SK-N-SH (cell line): ENCODE results near the gene PLK3. TPM values are rescaled to one million over a fixed set of nuclear protein-coding genes. Genes with fewer than 3 reads are reported as not detected.

Experiments used
- CTCF ChIA-PET: fragments of 300-600, 350-600 bp; formaldehyde crosslinking; extraction: SDS; loops from one replicate; lab custom pipeline; 2021; lab: Yijun Ruan, JAX
- POLR2A ChIA-PET: fragments of 350-600 bp; sonication (Branson Sonifier 250); formaldehyde crosslinking; extraction: SDS; loops from one replicate; lab custom pipeline; 2020; ENCODE audit warnings: antibody characterized with exemption, inconsistent platforms; lab: Yijun Ruan, JAX
- DNase-seq: peaks from one replicate; pipeline ENCODE4 v3.0.0; 2012
- H2AFZ ChIP-seq: fragments of 200-600 bp; sonication (generic); 2 replicates; pipeline ENCODE4 v1.8.1; 2016; ENCODE audit warnings: antibody characterized with exemption, mild to moderate bottlenecking, low read depth
- H3F3A ChIP-seq: fragments of 200-600 bp; sonication (generic); replicated peaks from 2 replicates; pipeline ENCODE3; 2016; ENCODE audit warnings: antibody characterized with exemption, mild to moderate bottlenecking; ENCODE audit not compliant: insufficient read depth
- H3K27ac ChIP-seq, 2 experiments: fragments of 200-500 bp in 1 of 2; fragments of 200-600 bp in 1 of 2; sonication (Bioruptor generic) in 1 of 2; sonication (generic), shearing (Covaris generic) in 1 of 2; 2 replicates each; pipeline versions ENCODE4 v1.5.1 to v1.6.1; 2014 to 2016; ENCODE audit warnings: low read depth in 2 of 2, inconsistent platforms in 1 of 2, low read length in 1 of 2, mild to moderate bottlenecking in 1 of 2, mixed read lengths in 1 of 2
- H3K27me3 ChIP-seq: fragments of 200-600 bp; sonication (generic), shearing (Covaris generic); 2 replicates; pipeline ENCODE4 v1.6.1; 2016; ENCODE audit warnings: mixed run types; ENCODE audit not compliant: insufficient read depth
- H3K36me3 ChIP-seq, 2 experiments: fragments of 200-500 bp in 1 of 2; fragments of 200-600 bp in 1 of 2; sonication (Bioruptor generic) in 1 of 2; sonication (generic) in 1 of 2; replicated peaks in 1 of 2; 2 replicates each; pipeline versions ENCODE3 to v1.5.1; 2014 to 2016; ENCODE audit warnings: low read length in 1 of 2, mild to moderate bottlenecking in 1 of 2; ENCODE audit not compliant: insufficient read depth in 2 of 2, control insufficient read depth in 1 of 2
- H3K4me1 ChIP-seq, 2 experiments: fragments of 200-500 bp in 1 of 2; fragments of 200-600 bp in 1 of 2; sonication (Bioruptor generic) in 1 of 2; sonication (generic), shearing (Covaris generic) in 1 of 2; 2 replicates each; pipeline versions ENCODE4 v1.5.1 to v1.6.1; 2014 to 2016; ENCODE audit warnings: low read depth in 1 of 2, low read length in 1 of 2, mixed run types in 1 of 2; ENCODE audit not compliant: insufficient read depth in 2 of 2, control insufficient read depth in 1 of 2
- H3K4me2 ChIP-seq: fragments of 200-600 bp; sonication (generic), shearing (Covaris generic); 2 replicates; pipeline ENCODE4 v1.6.1; 2017; ENCODE audit warnings: mixed run types
- H3K4me3 ChIP-seq, 2 experiments: fragments of 200-500 bp in 1 of 2; fragments of 200-600 bp in 1 of 2; sonication (Bioruptor generic) in 1 of 2; sonication (generic), shearing (Covaris generic) in 1 of 2; 2 replicates each; pipeline versions ENCODE4 v1.5.1 to v1.8.1; 2014 to 2016; ENCODE audit warnings: low read depth in 2 of 2, inconsistent platforms in 1 of 2, low read length in 1 of 2, mild to moderate bottlenecking in 1 of 2, mixed read lengths in 1 of 2, moderate library complexity in 1 of 2
- H3K79me2 ChIP-seq: fragments of 200-600 bp; sonication (generic); 2 replicates; pipeline ENCODE4 v1.8.1; 2017; ENCODE audit warnings: mild to moderate bottlenecking; ENCODE audit not compliant: insufficient read depth
- H3K9ac ChIP-seq: fragments of 200-600 bp; sonication (generic); 2 replicates; pipeline ENCODE4 v1.6.1; 2017; ENCODE audit warnings: mixed run types
- H3K9me2 ChIP-seq: fragments of 200-600 bp; sonication (generic); 2 replicates; pipeline ENCODE4 v1.6.1; 2017; ENCODE audit warnings: mixed run types
- H3K9me3 ChIP-seq: fragments of 200-600 bp; sonication (generic); 2 replicates; pipeline ENCODE4 v1.6.1; 2017; ENCODE audit warnings: mixed run types, mild to moderate bottlenecking, moderate library complexity
- H4K20me1 ChIP-seq: fragments of 200-600 bp; sonication (generic); 2 replicates; pipeline ENCODE4 v1.6.1; 2017; ENCODE audit warnings: mild to moderate bottlenecking, mixed run types; ENCODE audit not compliant: insufficient read depth
- FOSL2 ChIP-seq: IDR thresholded peaks from 2 replicates; pipeline ENCODE4 v1.4.0; 2012; ENCODE audit warnings: low read depth, mild to moderate bottlenecking, moderate library complexity, borderline replicate concordance
- FOXJ3 ChIP-seq: sonication (generic); formaldehyde crosslinking; IDR thresholded peaks from 2 replicates; pipeline ENCODE4 v1.5.1; 2020; ENCODE audit warnings: mild to moderate bottlenecking, missing genetic modification reagents
- FOXM1 ChIP-seq: IDR thresholded peaks from 2 replicates; pipeline ENCODE4 v1.4.0; 2012; ENCODE audit warnings: low read depth, mild to moderate bottlenecking
- NFIC ChIP-seq: IDR thresholded peaks from 2 replicates; pipeline ENCODE4 v1.4.0; 2012; ENCODE audit warnings: borderline replicate concordance
- RFX5 ChIP-seq: IDR thresholded peaks from 2 replicates; pipeline ENCODE4 v1.6.1; 2012; ENCODE audit warnings: mild to moderate bottlenecking, improper control_type of control experiment, low read length
- TAF1 ChIP-seq: IDR thresholded peaks from 2 replicates; pipeline ENCODE4 v1.6.1; 2012; ENCODE audit warnings: low read depth, mild to moderate bottlenecking, low read length, moderate library complexity, borderline replicate concordance
- TCF12 ChIP-seq: IDR thresholded peaks from 2 replicates; pipeline ENCODE4 v1.4.0; 2012
- TEAD4 ChIP-seq: IDR thresholded peaks from 2 replicates; pipeline ENCODE4 v1.4.0; 2012; ENCODE audit warnings: mild to moderate bottlenecking, borderline replicate concordance; ENCODE audit not compliant: insufficient read depth
- YY1 ChIP-seq: IDR thresholded peaks from 2 replicates; pipeline ENCODE4 v1.4.0; 2012; ENCODE audit warnings: low read depth, mild to moderate bottlenecking
- WGBS: methylation state at CpG from one replicate; pipeline ENCODE4 v1.1.6; 2017; ENCODE audit warnings: low lambda C conversion rate; 5-methylcytosine and 5-hydroxymethylcytosine counted together
- polyA plus RNA-seq, 3 experiments: library from polyadenylated mRNA; depleted of rRNA; stranded (reverse); fragments of >200 nt; gene quantifications; 2 replicates each; pipeline ENCODE4 v1.2.3, GENCODE V29; 2012
- TF ChIP-seq, protein P1 (sequence below): fragments of 200-600 bp; sonication (generic); IDR thresholded peaks from 2 replicates; pipeline ENCODE4 v1.6.1; 2017; ENCODE audit warnings: antibody characterized with exemption, mild to moderate bottlenecking, moderate library complexity
- TF ChIP-seq, protein P2 (sequence below): IDR thresholded peaks from 2 replicates; pipeline ENCODE4 v1.4.0; 2012; ENCODE audit warnings: low read depth
- TF ChIP-seq, protein P3 (sequence below): IDR thresholded peaks from 2 replicates; pipeline ENCODE4 v1.6.1; 2012; ENCODE audit warnings: mild to moderate bottlenecking, low read depth, low read length, moderate library complexity
- TF ChIP-seq, protein P4 (sequence below): fragments of 150-350 bp; IDR thresholded peaks from 2 replicates; pipeline ENCODE4 v1.6.1; 2017; ENCODE audit warnings: antibody characterized with exemption, low read length, low read depth, borderline replicate concordance
- TF ChIP-seq, protein P5 (sequence below): IDR thresholded peaks from 2 replicates; pipeline ENCODE4 v1.4.0; 2012; ENCODE audit warnings: low read depth, borderline replicate concordance

PLK3 gene
- polyA plus RNA-seq, 1 of the 3 experiments (the other 2 are of a cell fraction): 82.8 TPM

DNA sequence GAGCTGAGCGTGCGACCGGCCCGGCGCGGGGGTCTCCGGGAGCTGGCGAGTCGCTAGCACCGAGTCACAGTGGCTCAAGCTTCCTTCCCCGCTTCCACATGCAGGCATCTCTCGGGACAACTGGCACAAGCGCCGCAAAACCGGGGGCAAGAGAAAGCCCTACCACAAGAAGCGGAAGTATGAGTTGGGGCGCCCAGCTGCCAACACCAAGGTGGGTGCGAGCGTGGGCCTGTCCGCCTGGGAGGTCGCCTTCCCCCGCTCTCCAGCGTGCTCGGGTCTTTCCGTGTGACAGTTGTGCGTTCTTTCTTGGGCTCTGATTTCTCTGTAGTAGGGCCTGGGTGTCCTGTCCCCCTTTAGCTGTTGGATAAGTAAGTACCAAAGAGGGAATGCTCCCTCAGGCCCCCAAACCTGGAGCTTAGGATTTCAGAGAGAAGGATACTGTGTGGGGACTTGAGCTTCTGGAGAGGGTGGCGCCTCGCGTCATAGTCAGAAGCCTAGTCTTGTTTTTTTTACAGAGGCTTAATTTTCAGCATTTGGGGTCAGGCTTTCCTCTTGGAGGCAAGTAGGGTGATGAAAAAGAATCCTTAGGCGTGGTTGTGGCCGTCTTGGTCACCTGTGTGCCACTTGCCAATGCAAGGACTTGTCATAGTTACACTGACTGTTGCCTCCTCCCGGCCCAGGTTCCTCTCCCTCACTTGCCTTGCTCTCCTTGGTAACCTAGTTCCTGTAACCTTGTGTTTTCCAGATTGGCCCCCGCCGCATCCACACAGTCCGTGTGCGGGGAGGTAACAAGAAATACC lies 24.0 kb upstream of the PLK3 start:
- peak overlapping the region; percentile 54 to 79 for H3K4me3 ChIP-seq
- H4K20me1 ChIP-seq: peaks cover 41% of the 10 kb centered on the region
- DNase-seq: no peak
- peaks cover 22 to 52% of the 10 kb centered on the region in 2 experiments for H3K36me3 ChIP-seq
- H3F3A ChIP-seq: peaks cover 59% of the 10 kb centered on the region
- H3K9me3 ChIP-seq: no peaks in the 10 kb centered on the region
- H3K79me2 ChIP-seq: peaks cover 56% of the 10 kb centered on the region
- no peaks in the 10 kb centered on the region for H3K9me2 ChIP-seq
- H2AFZ ChIP-seq: no peak overlapping the region
- CTCF ChIA-PET: interaction anchor here (1.1 to 2.7 kb wide), 8 partner anchors 8 to 45 kb away, joined by 3 to 16 read pairs (median 4); partner anchors contain the start of genes BTBD19, PLK3 and RNU5D-1
- H3K9ac ChIP-seq: peak overlapping the region; percentile 93
- H3K4me1 ChIP-seq: peaks cover 14 to 16% of the 10 kb centered on the region in 2 experiments; a peak in 3 of 4 replicates
- peak overlapping the region; percentile 84 to 87 for H3K27ac ChIP-seq
- under 1% methylated on average over 15 of the region's 36 CpGs for WGBS
- POLR2A ChIA-PET: interaction anchor here (0.6 to 2.5 kb wide), 23 partner anchors 8 to 564 kb away, joined by 3 to 22 read pairs (median 6); partner anchors contain the start of genes ARMH1, BEST4, BTBD19 and EIF2B3
- TF ChIP-seq, protein P1, sequence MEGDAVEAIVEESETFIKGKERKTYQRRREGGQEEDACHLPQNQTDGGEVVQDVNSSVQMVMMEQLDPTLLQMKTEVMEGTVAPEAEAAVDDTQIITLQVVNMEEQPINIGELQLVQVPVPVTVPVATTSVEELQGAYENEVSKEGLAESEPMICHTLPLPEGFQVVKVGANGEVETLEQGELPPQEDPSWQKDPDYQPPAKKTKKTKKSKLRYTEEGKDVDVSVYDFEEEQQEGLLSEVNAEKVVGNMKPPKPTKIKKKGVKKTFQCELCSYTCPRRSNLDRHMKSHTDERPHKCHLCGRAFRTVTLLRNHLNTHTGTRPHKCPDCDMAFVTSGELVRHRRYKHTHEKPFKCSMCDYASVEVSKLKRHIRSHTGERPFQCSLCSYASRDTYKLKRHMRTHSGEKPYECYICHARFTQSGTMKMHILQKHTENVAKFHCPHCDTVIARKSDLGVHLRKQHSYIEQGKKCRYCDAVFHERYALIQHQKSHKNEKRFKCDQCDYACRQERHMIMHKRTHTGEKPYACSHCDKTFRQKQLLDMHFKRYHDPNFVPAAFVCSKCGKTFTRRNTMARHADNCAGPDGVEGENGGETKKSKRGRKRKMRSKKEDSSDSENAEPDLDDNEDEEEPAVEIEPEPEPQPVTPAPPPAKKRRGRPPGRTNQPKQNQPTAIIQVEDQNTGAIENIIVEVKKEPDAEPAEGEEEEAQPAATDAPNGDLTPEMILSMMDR: no peak
- H3K27me3 ChIP-seq: no peaks in the 10 kb centered on the region
- peak overlapping the region; percentile 98 for H3K4me2 ChIP-seq

DNA sequence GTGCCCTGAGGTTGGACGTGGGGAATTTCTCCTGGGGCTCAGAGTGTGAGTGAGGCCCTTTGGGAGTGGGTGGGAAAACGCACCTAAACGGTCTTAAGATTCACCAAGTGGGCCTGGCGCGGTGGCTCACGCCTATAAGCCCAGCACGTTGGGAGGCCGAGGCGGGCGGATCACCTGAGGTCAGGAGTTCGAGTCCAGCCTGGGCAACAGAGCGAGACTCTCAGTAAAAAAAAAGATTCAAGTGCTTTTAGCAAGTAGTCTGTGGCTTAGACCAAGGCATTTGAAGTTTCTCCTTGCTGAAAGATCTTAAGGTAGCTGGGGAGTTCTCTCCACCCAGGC lies 23.5 kb upstream of the PLK3 start:
- peaks cover 22 to 57% of the 10 kb centered on the region in 2 experiments for H3K36me3 ChIP-seq

More for the DNA sequence above, 23.5 kb upstream of the PLK3 start:
- peak overlapping the region; percentile 98 for H3K4me2 ChIP-seq
- peaks cover 41% of the 10 kb centered on the region for H4K20me1 ChIP-seq
- H3K4me1 ChIP-seq: peaks cover 14 to 16% of the 10 kb centered on the region in 2 experiments; a peak in 3 of 4 replicates
- peak overlapping the region; percentile 54 to 79 for H3K4me3 ChIP-seq
- ChIA-PET CTCF (interaction anchor here (1.4 to 2.7 kb wide), 3 partner anchors 9 to 46 kb away, joined by 3 to 16 read pairs (median 5); partner anchors contain the start of gene RNU5D-1), POLR2A (interaction anchor here (1.4 to 2.5 kb wide), 7 partner anchors 8 to 210 kb away, joined by 5 to 22 read pairs (median 13); partner anchors contain the start of genes BTBD19, EIF2B3 and RNU5D-1)
- 13% methylated on average over 12 of the region's 12 CpGs for WGBS
- H3K9ac ChIP-seq: peak overlapping the region; percentile 93
- no peaks in the 10 kb centered on the region for H3K27me3 ChIP-seq
- TF ChIP-seq TCF12: no peak
- TF ChIP-seq TAF1: no peak
- no peak for TF ChIP-seq NFIC
- TF ChIP-seq FOXM1: no peak
- TF ChIP-seq FOSL2: no peak
- TF ChIP-seq, protein P1: no peak
- TF ChIP-seq, protein P2, sequence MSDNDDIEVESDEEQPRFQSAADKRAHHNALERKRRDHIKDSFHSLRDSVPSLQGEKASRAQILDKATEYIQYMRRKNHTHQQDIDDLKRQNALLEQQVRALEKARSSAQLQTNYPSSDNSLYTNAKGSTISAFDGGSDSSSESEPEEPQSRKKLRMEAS: no peak
- no peak for TF ChIP-seq TEAD4
- TF ChIP-seq, protein P3, sequence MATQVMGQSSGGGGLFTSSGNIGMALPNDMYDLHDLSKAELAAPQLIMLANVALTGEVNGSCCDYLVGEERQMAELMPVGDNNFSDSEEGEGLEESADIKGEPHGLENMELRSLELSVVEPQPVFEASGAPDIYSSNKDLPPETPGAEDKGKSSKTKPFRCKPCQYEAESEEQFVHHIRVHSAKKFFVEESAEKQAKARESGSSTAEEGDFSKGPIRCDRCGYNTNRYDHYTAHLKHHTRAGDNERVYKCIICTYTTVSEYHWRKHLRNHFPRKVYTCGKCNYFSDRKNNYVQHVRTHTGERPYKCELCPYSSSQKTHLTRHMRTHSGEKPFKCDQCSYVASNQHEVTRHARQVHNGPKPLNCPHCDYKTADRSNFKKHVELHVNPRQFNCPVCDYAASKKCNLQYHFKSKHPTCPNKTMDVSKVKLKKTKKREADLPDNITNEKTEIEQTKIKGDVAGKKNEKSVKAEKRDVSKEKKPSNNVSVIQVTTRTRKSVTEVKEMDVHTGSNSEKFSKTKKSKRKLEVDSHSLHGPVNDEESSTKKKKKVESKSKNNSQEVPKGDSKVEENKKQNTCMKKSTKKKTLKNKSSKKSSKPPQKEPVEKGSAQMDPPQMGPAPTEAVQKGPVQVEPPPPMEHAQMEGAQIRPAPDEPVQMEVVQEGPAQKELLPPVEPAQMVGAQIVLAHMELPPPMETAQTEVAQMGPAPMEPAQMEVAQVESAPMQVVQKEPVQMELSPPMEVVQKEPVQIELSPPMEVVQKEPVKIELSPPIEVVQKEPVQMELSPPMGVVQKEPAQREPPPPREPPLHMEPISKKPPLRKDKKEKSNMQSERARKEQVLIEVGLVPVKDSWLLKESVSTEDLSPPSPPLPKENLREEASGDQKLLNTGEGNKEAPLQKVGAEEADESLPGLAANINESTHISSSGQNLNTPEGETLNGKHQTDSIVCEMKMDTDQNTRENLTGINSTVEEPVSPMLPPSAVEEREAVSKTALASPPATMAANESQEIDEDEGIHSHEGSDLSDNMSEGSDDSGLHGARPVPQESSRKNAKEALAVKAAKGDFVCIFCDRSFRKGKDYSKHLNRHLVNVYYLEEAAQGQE: no peak
- no peak for TF ChIP-seq FOXJ3 (CRISPR knock-in tag)
- TF ChIP-seq, protein P4, sequence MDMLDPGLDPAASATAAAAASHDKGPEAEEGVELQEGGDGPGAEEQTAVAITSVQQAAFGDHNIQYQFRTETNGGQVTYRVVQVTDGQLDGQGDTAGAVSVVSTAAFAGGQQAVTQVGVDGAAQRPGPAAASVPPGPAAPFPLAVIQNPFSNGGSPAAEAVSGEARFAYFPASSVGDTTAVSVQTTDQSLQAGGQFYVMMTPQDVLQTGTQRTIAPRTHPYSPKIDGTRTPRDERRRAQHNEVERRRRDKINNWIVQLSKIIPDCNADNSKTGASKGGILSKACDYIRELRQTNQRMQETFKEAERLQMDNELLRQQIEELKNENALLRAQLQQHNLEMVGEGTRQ: no peak
- TF ChIP-seq, protein P5, sequence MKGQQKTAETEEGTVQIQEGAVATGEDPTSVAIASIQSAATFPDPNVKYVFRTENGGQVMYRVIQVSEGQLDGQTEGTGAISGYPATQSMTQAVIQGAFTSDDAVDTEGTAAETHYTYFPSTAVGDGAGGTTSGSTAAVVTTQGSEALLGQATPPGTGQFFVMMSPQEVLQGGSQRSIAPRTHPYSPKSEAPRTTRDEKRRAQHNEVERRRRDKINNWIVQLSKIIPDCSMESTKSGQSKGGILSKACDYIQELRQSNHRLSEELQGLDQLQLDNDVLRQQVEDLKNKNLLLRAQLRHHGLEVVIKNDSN: no peak
- TF ChIP-seq RFX5: no peak
- no peak for TF ChIP-seq YY1
- H3F3A ChIP-seq: peaks cover 64% of the 10 kb centered on the region
- peak overlapping the region in 1 of 2 experiments; percentile 87; a peak in 1 of 4 replicates for H3K27ac ChIP-seq
- H3K79me2 ChIP-seq: peaks cover 56% of the 10 kb centered on the region
- no peak overlapping the region for H2AFZ ChIP-seq
- H3K9me3 ChIP-seq: no peaks in the 10 kb centered on the region
- H3K9me2 ChIP-seq: no peaks in the 10 kb centered on the region
- no peak for DNase-seq
